HG03469 (cell line): ENCODE measurements around the gene DUSP5.
"Not testable (repeated sequence)": the region's sequence is repeated elsewhere in the genome, so short reads cannot be mapped to it uniquely, and the experiment has no call there.

Experiments
- ATAC-seq: cut with Tn5 transposase; IDR thresholded peaks from one replicate; pipeline ENCODE4 v1.9.1; 2021; ENCODE audit warnings: mild to moderate bottlenecking, moderate library complexity, moderate number of reproducible peaks; ENCODE audit not compliant: unreplicated experiment

The DUSP5 gene

GRCh38 chr10:110497438-110498086, at the start of gene DUSP5:
Gene DUSP5 (plus strand): TSS chr10:110497907. CDS start chr10:110498122, 215 bp downstream.
- ATAC-seq = peak; percentile 45

- ATAC-seq = no peak
These were observed 48.9 kb upstream of the DUSP5 start for GRCh38 chr10:110448682-110449418.

GRCh38 chr10:110455446-110455845, 42.3 kb upstream of the DUSP5 start:
- ATAC-seq = no peak

GRCh38 chr10:110456046-110456445, 41.7 kb upstream of the DUSP5 start:
- ATAC-seq = no peak

GRCh38 chr10:110456523-110457091, 41.1 kb upstream of the DUSP5 start:
- ATAC-seq = no peak

GRCh38 chr10:110457851-110458250, 39.9 kb upstream of the DUSP5 start:
- ATAC-seq = no peak

- no peak for ATAC-seq
These were observed 39.3 kb upstream of the DUSP5 start for GRCh38 chr10:110458266-110458920.

- no peak for ATAC-seq
These were observed 38.1 kb upstream of the DUSP5 start for GRCh38 chr10:110459600-110459999.

- no peak for ATAC-seq
These were observed 37.4 kb upstream of the DUSP5 start for GRCh38 chr10:110460111-110460809.

GRCh38 chr10:110461088-110461487, 36.6 kb upstream of the DUSP5 start:
- no peak for ATAC-seq

GRCh38 chr10:110461530-110461929, 36.2 kb upstream of the DUSP5 start:
- no peak for ATAC-seq

GRCh38 chr10:110462166-110463095, 35.3 kb upstream of the DUSP5 start:
- ATAC-seq = no peak

GRCh38 chr10:110468258-110468657, 29.4 kb upstream of the DUSP5 start:
- ATAC-seq = not testable (repeated sequence)

GRCh38 chr10:110470541-110470940, 27.2 kb upstream of the DUSP5 start:
- ATAC-seq = not testable (repeated sequence)

GRCh38 chr10:110471566-110472139, 26.1 kb upstream of the DUSP5 start:
- no peak for ATAC-seq

- no peak for ATAC-seq
These were observed 23.7 kb upstream of the DUSP5 start for GRCh38 chr10:110474017-110474416.

- ATAC-seq = no peak
These were observed 22.9 kb upstream of the DUSP5 start for GRCh38 chr10:110474826-110475225.

GRCh38 chr10:110475722-110476515, 21.8 kb upstream of the DUSP5 start:
- no peak for ATAC-seq

GRCh38 chr10:110479710-110480109, 18.0 kb upstream of the DUSP5 start:
- ATAC-seq = no peak
